LNCaP clone FGC (cell line): ENCODE measurements around the gene MMP21.

ENCODE experiments used
- DNase-seq: peaks from one replicate; pipeline ENCODE4 v3.0.0-alpha.2; 2011; ENCODE audit warnings: low read depth
- H3K4me3 ChIP-seq: 2 replicates; pipeline ENCODE4 v1.5.1; 2011; ENCODE audit warnings: mild to moderate bottlenecking, low read depth, low read length, control low read depth
- TF ChIP-seq, protein P1 (sequence below): IDR thresholded peaks from 2 replicates; pipeline ENCODE4 v1.5.1; 2012; ENCODE audit warnings: mild to moderate bottlenecking; ENCODE audit not compliant: control insufficient read depth, insufficient read depth; ENCODE audit errors: extremely low read depth

MMP21 gene

DNA sequence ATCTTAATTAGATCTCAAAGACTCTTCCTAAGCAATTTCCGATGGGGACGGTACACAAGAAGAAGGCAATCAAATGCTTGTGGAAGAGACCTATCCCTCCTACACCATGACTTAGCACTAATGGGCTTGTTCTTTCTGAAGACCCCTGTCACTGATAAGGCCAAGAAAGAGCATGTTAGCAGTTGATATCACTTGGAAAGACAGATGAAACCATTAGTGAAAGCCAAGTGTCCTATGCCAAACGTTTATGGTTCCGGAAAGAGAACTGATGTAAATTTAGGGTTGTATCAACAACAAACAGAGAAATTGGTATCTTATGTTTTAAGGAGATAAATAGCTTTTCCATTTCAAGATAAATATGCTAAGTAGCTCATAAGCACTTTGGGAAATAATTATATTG is 40.9 kb upstream of the MMP21 start:
- TF ChIP-seq, protein P1, sequence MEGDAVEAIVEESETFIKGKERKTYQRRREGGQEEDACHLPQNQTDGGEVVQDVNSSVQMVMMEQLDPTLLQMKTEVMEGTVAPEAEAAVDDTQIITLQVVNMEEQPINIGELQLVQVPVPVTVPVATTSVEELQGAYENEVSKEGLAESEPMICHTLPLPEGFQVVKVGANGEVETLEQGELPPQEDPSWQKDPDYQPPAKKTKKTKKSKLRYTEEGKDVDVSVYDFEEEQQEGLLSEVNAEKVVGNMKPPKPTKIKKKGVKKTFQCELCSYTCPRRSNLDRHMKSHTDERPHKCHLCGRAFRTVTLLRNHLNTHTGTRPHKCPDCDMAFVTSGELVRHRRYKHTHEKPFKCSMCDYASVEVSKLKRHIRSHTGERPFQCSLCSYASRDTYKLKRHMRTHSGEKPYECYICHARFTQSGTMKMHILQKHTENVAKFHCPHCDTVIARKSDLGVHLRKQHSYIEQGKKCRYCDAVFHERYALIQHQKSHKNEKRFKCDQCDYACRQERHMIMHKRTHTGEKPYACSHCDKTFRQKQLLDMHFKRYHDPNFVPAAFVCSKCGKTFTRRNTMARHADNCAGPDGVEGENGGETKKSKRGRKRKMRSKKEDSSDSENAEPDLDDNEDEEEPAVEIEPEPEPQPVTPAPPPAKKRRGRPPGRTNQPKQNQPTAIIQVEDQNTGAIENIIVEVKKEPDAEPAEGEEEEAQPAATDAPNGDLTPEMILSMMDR = no peak
- no peak for DNase-seq
- no peak overlapping the region for H3K4me3 ChIP-seq

DNA sequence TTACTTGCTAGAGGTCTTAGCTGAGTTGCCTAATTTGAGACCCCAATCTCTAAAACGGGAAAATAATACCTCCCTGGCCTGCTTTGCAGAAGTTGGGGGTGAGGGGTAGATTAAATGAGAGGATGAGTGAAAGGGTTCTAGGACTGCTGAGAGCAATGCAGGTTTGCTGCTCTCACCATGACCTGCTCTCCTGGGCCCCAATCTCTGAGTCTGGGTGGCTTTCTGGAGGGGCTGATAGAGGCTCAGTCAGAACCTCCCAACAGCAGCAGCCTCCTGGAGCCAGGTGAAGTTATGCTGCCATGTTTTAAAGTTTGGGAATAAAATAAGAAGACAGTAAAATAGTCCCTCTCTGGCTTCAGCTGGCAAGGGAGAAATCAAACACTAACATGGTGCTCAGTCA is 40.1 kb upstream of the MMP21 start:
- TF ChIP-seq, protein P1 = no peak
- DNase-seq = no peak
- H3K4me3 ChIP-seq = no peak overlapping the region

DNA sequence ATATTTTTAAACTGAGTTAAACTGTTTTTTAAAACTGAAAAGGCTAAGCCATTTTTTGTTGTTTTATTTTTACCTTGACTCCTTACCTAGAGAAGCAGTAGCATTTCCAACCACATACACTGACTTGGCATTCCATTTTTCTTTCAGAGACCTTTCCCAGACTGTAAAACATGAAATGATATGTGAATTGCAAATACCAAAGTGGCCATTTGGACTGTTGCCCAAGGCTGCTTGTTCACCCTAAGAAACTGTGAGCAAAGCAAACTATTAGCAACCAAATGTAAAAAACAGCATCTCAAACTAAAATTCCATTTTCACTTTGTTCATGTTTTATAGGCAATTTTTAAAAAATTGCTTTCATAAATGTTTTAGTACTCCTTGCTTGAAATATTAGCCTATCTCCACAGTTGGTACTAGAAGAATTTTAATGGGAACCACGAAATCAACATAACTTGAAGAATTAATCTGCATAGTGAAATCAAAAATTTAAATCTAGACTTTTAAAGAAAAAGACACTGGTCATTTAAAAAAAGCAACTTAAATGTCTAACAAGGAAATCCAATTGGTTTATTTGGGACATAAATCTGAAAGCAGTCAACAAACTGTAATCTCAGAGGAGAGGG is 36.6 kb upstream of the MMP21 start:
- TF ChIP-seq, protein P1 = no peak
- DNase-seq = peak; percentile 63
- no peak overlapping the region for H3K4me3 ChIP-seq

DNA sequence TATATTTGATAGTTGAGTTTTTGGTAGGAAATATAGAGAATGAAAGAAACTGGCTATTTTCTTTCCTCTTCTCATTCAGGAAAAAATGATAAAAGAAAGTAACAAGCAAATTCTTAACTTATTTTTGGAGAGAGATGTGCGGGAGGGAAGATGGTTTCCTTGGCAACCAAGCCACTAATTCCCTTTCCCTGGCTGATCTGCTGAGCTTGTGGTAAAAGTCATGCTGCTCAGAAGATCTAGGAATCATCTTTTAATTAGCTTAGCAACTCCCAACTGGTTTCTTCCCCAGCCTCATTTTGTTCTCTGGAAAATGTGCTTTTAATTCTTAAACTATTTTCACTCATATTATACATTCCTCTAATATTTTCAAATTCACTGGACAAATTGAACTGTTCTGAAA is 35.6 kb upstream of the MMP21 start:
- no peak for DNase-seq
- TF ChIP-seq, protein P1 = no peak
- H3K4me3 ChIP-seq = no peak overlapping the region

- TF ChIP-seq, protein P1 = no peak
- H3K4me3 ChIP-seq = no peak overlapping the region
- no peak for DNase-seq
These were observed 32.4 kb upstream of the MMP21 start for GRCh38 chr10:125808047-125808446.

- no peak overlapping the region for H3K4me3 ChIP-seq
- TF ChIP-seq, protein P1 = no peak
- no peak for DNase-seq
These were observed 27.1 kb upstream of the MMP21 start for GRCh38 chr10:125802739-125803138.

DNA sequence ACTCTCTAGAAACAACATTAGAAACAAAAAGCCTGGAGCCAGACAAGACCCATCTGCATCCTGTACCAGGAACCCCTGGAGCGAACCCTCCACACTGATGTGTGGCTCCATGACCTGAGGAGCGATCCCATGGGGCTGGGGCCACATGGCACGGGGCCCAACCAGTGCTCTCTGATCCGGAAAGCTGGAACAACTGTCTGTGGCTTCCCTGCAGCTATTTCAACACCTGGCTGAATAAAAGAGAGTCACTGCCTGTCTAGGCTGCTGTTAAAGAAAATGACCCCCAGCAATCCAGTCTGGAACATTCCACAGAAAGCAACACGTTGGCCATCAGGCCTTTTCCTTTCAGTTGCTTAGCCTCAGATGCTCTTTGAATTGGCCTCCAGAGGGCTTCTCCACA is 26.5 kb upstream of the MMP21 start:
- TF ChIP-seq, protein P1 = no peak
- no peak overlapping the region for H3K4me3 ChIP-seq
- no peak for DNase-seq
